ENCODE results near the gene PLCB1. TPM values are rescaled to one million over a fixed set of nuclear protein-coding genes. Genes with fewer than 3 reads are reported as not detected.

The PLCB1 gene
- total RNA-seq: 1 to 10 TPM; 8.8 to 9.6 TPM
- polyA plus RNA-seq (ENCODE audit: insufficient read length in 6 of 6): 10 to 100 TPM; 18.5 to 27.7 (median 19.3) TPM
- long read RNA-seq, donor 1, full-length matches to known transcripts: 1 of 10 reads
- long read RNA-seq, donor 1, partial matches to known transcripts: 9 of 10 reads
- long read RNA-seq, donor 1, other reads (novel, unspliced or antisense): 0 of 10 reads
- long read RNA-seq, donor 2: 0 reads
- long read RNA-seq, donor 3, full-length matches to known transcripts: 1 of 1 reads
- long read RNA-seq, donor 3, partial matches to known transcripts: 0 of 1 reads
- long read RNA-seq, donor 3, other reads (novel, unspliced or antisense): 0 of 1 reads
- long read RNA-seq, donor 4: 0 reads
- long read RNA-seq, donor 5: 0 reads
- long read RNA-seq, donor 6: 0 reads
- long read RNA-seq, donor 7: 0 reads
- long read RNA-seq, donor 8: 0 reads
- long read RNA-seq, donor 9: 0 reads
- long read RNA-seq, donor 10, partial matches to known transcripts: 0 of 1 reads
- long read RNA-seq, donor 10, other reads (novel, unspliced or antisense): 1 of 1 reads
- long read RNA-seq, donor 11: 0 reads
- long read RNA-seq, donor 12, full-length matches to known transcripts: 1 of 1 reads
- long read RNA-seq, donor 12, partial matches to known transcripts: 0 of 1 reads
- long read RNA-seq, donor 12, other reads (novel, unspliced or antisense): 0 of 1 reads

DNA sequence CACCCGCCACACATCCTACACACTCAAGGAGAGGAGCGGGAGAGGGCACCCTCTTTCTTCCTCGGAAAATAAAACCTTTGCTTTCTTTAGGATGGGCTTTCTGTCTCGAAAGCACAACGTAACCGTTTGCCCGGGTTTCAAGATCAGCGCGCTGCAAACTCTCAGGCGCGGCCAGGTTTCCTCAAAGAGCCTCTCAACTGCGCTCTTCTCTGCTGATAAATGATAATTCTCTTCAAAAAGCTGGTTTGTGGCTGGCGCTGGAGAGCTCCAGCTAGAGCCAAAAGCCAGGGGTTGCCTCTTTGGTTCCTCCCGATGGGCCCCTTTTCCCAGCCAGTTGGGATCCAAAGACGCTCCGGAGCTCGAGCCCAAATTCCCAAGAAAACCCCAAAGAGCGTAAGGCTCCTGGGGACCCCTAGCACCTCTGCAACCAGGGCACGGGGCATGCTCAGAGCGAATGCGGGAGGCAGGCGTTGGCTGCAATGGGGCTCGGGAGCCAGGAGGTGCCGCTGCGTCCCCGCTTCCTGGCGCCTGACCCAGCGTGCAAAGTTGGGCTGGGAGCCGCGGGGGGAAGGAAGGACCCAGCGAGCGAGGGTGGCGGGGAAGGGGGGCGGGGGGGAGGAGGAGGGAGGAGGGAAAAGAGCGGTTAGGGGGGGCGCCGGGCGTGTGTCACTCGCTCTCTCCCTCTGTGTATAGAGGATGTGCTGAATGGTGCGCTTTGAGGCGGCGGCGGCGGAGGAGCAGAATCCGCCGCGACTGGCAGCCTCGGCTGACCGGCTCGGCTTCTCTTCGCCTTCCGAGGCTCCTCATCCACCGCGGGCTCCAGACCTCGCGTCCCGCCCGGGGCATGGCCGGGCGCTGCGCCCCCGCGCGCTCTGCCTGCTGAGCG lies at the start of gene PLCB1:
TSS of gene PLCB1 (plus strand) at position 669 of the 886 bp plus-strand sequence. CDS start 386 bp downstream, outside the sequence.
- H3K4me1 ChIP-seq: peaks cover 0 to 37% of the 10 kb centered on the region in 2 donors
- H3K9me3 ChIP-seq: no peaks in the 10 kb centered on the region
- H3K27ac ChIP-seq: peak within 1 kb of the TSS; percentile 44 to 69
- ATAC-seq (peak; percentile 99), DNase-seq (peak; percentile 81 to 94 (median 86))
- intact Hi-C loops (cut with DNase I): loop anchor here in 1 of 2 donors (10.0 kb wide), 1 partner anchor 253 kb away; no protein-coding TSS in a partner anchor
- H3K4me3 ChIP-seq: peak within 1 kb of the TSS; percentile 60 to 62
- H3K27me3 ChIP-seq: peaks cover 14 to 30% of the 10 kb centered on the region in 2 donors
- no peaks in the 10 kb centered on the region for H3K36me3 ChIP-seq
- TF ChIP-seq, protein P1, sequence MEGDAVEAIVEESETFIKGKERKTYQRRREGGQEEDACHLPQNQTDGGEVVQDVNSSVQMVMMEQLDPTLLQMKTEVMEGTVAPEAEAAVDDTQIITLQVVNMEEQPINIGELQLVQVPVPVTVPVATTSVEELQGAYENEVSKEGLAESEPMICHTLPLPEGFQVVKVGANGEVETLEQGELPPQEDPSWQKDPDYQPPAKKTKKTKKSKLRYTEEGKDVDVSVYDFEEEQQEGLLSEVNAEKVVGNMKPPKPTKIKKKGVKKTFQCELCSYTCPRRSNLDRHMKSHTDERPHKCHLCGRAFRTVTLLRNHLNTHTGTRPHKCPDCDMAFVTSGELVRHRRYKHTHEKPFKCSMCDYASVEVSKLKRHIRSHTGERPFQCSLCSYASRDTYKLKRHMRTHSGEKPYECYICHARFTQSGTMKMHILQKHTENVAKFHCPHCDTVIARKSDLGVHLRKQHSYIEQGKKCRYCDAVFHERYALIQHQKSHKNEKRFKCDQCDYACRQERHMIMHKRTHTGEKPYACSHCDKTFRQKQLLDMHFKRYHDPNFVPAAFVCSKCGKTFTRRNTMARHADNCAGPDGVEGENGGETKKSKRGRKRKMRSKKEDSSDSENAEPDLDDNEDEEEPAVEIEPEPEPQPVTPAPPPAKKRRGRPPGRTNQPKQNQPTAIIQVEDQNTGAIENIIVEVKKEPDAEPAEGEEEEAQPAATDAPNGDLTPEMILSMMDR (IDR thresholded peaks at IDR 0.05): peak; percentile 78 to 83

DNA sequence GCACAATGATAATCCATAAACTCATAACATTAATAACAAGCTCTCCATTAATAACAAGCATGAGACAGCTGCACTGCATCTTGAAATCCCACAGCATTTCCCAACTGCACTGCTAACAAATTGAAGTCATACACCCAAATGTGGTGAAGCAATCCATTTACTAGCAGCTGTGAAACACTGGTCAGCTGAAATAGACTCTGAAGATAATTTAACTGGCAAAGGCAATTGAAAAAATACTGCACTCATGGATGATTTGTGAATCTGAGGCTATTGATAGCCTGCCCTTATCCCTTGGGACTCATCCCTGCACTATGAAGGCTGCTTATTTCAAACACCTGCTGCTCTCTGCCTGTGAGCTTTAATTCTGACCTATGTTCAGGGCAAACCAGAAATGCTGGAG lies 49.1 kb upstream of the PLCB1 start:
- TF ChIP-seq, protein P1 (IDR thresholded peaks at IDR 0.05): no peak
- DNase-seq: peak in 2 of 4 donors; percentile 43 to 58
- no peak overlapping the region for H3K27ac ChIP-seq

GRCh38 chr20:8089668-8090067 lies 42.4 kb upstream of the PLCB1 start:
- no peaks in the 10 kb centered on the region for H3K27me3 ChIP-seq
- TF ChIP-seq, protein P1 (IDR thresholded peaks at IDR 0.05): no peak
- H3K36me3 ChIP-seq: no peaks in the 10 kb centered on the region
- intact Hi-C loops (cut with DNase I): no loop called here
- no peaks in the 10 kb centered on the region for H3K9me3 ChIP-seq
- H3K27ac ChIP-seq: no peak overlapping the region
- DNase-seq (no peak), ATAC-seq (no peak)
- peaks cover 7 to 8% of the 10 kb centered on the region in 2 donors for H3K4me1 ChIP-seq
- no peak overlapping the region for H3K4me3 ChIP-seq

More for the DNA sequence above, 49.1 kb upstream of the PLCB1 start:
- Histone ChIP-seq H3K4me3 (no peak overlapping the region), H3K36me3 (no peaks in the 10 kb centered on the region), H3K27me3 (no peaks in the 10 kb centered on the region), H3K4me1 (peaks cover 0 to 4% of the 10 kb centered on the region in 2 donors), H3K9me3 (no peaks in the 10 kb centered on the region)
- intact Hi-C loops (cut with DNase I): no loop called here
- peak; percentile 49 for ATAC-seq

GRCh38 chr20:8094415-8094818 lies 37.6 kb upstream of the PLCB1 start:
- H3K4me1 ChIP-seq: peaks cover 10 to 12% of the 10 kb centered on the region in 2 donors
- no peaks in the 10 kb centered on the region for H3K36me3 ChIP-seq
- H3K27ac ChIP-seq: peak overlapping the region; percentile 15 to 42
- intact Hi-C loops (cut with DNase I): no loop called here
- no peak overlapping the region for H3K4me3 ChIP-seq
- H3K9me3 ChIP-seq: no peaks in the 10 kb centered on the region
- peak in 2 of 4 donors; percentile 54 to 82 for DNase-seq
- no peaks in the 10 kb centered on the region for H3K27me3 ChIP-seq
- TF ChIP-seq, protein P1 (IDR thresholded peaks at IDR 0.05): no peak
- peak; percentile 77 for ATAC-seq
